Neuron (in vitro differentiated cells): Measurements from ENCODE around the gene IPO4.
"Not testable (repeated sequence)": the region's sequence is repeated elsewhere in the genome, so short reads cannot be mapped to it uniquely, and the experiment has no call there.

Experiments
- H2AFZ ChIP-seq: one replicate; pipeline ENCODE4 v1.6.1; 2013; ENCODE audit warnings: low read depth, mild to moderate bottlenecking, inconsistent platforms, low read length, moderate library complexity
- H3K27me3 ChIP-seq: one replicate; pipeline ENCODE4 v1.6.1; 2013; ENCODE audit warnings: low read length; ENCODE audit not compliant: insufficient read depth
- H3K36me3 ChIP-seq: one replicate; pipeline ENCODE4 v1.6.1; 2013; ENCODE audit warnings: low read length; ENCODE audit not compliant: insufficient read depth
- H3K4me1 ChIP-seq: one replicate; pipeline ENCODE4 v1.6.1; 2013; ENCODE audit warnings: low read length; ENCODE audit not compliant: insufficient read depth
- H3K4me3 ChIP-seq: 2 replicates; pipeline ENCODE4 v1.5.1; 2013; ENCODE audit warnings: mild to moderate bottlenecking, low read length, moderate library complexity
- H3K9me3 ChIP-seq: one replicate; pipeline ENCODE4 v1.6.1; 2013; ENCODE audit warnings: low read length

The IPO4 gene

GRCh38 chr14:24211311-24211710 is 22.7 kb upstream of the IPO4 start:
- Histone ChIP-seq H3K4me1 (peaks cover 18% of the 10 kb centered on the region), H3K9me3 (no peaks in the 10 kb centered on the region), H2AFZ (no peak overlapping the region), H3K36me3 (peaks cover 47% of the 10 kb centered on the region), H3K4me3 (no peak overlapping the region), H3K27me3 (no peaks in the 10 kb centered on the region)

- Histone ChIP-seq H3K36me3 (peaks cover 70% of the 10 kb centered on the region), H2AFZ (no peak overlapping the region), H3K4me1 (peaks cover 4% of the 10 kb centered on the region), H3K4me3 (no peak overlapping the region), H3K27me3 (no peaks in the 10 kb centered on the region), H3K9me3 (no peaks in the 10 kb centered on the region)
Measured at GRCh38 chr14:24207625-24208024, 19.0 kb upstream of the IPO4 start.

- H3K4me1 ChIP-seq: no peaks in the 10 kb centered on the region
- H3K36me3 ChIP-seq: peaks cover 70% of the 10 kb centered on the region
- H3K4me3 ChIP-seq: no peak overlapping the region
- H3K27me3 ChIP-seq: no peaks in the 10 kb centered on the region
- no peak overlapping the region for H2AFZ ChIP-seq
- H3K9me3 ChIP-seq: no peaks in the 10 kb centered on the region
Measured at GRCh38 chr14:24207104-24207551, 18.5 kb upstream of the IPO4 start.

- Histone ChIP-seq H3K4me3 (no peak overlapping the region), H3K4me1 (no peaks in the 10 kb centered on the region), H3K27me3 (no peaks in the 10 kb centered on the region), H2AFZ (no peak overlapping the region), H3K9me3 (peaks cover 3% of the 10 kb centered on the region), H3K36me3 (peaks cover 69% of the 10 kb centered on the region)
Measured at GRCh38 chr14:24206260-24207103, 17.9 kb upstream of the IPO4 start.

- Histone ChIP-seq H3K9me3 (peaks cover 4% of the 10 kb centered on the region), H3K4me1 (no peaks in the 10 kb centered on the region), H3K36me3 (peaks cover 56% of the 10 kb centered on the region), H3K4me3 (no peak overlapping the region), H3K27me3 (no peaks in the 10 kb centered on the region), H2AFZ (no peak overlapping the region)
Measured at GRCh38 chr14:24204163-24205146, 15.8 kb upstream of the IPO4 start.

GRCh38 chr14:24203249-24203886 is 14.8 kb upstream of the IPO4 start:
- not testable (repeated sequence) for H2AFZ ChIP-seq, H3K4me1 ChIP-seq, H3K9me3 ChIP-seq, H3K27me3 ChIP-seq, H3K4me3 ChIP-seq
- peaks cover 57% of the 10 kb centered on the region for H3K36me3 ChIP-seq

- not testable (repeated sequence) for H3K4me1 ChIP-seq, H2AFZ ChIP-seq, H3K27me3 ChIP-seq, H3K4me3 ChIP-seq, H3K9me3 ChIP-seq
- peaks cover 49% of the 10 kb centered on the region for H3K36me3 ChIP-seq
Measured at GRCh38 chr14:24202538-24202937, 13.9 kb upstream of the IPO4 start.

GRCh38 chr14:24198814-24199524 is 10.4 kb upstream of the IPO4 start:
- no peaks in the 10 kb centered on the region for H3K27me3 ChIP-seq
- peaks cover 4% of the 10 kb centered on the region for H3K9me3 ChIP-seq
- no peak overlapping the region for H2AFZ ChIP-seq
- H3K4me1 ChIP-seq: peaks cover 18% of the 10 kb centered on the region
- peaks cover 23% of the 10 kb centered on the region for H3K36me3 ChIP-seq
- no peak overlapping the region for H3K4me3 ChIP-seq

GRCh38 chr14:24197056-24197450 is 8.4 kb upstream of the IPO4 start:
- Histone ChIP-seq H2AFZ (no peak overlapping the region), H3K4me3 (peak overlapping the region; percentile 5), H3K9me3 (peaks cover 4% of the 10 kb centered on the region), H3K27me3 (no peaks in the 10 kb centered on the region), H3K4me1 (peaks cover 21% of the 10 kb centered on the region), H3K36me3 (peaks cover 30% of the 10 kb centered on the region)

- Histone ChIP-seq H2AFZ (peak overlapping the region; percentile 78), H3K36me3 (peaks cover 31% of the 10 kb centered on the region), H3K4me1 (peaks cover 21% of the 10 kb centered on the region), H3K4me3 (peak overlapping the region; percentile 77), H3K9me3 (peaks cover under 1% of the 10 kb centered on the region), H3K27me3 (no peaks in the 10 kb centered on the region)
Measured at GRCh38 chr14:24196071-24197055, 7.7 kb upstream of the IPO4 start.

- Histone ChIP-seq H2AFZ (peak within 1 kb of the TSS; percentile 78), H3K27me3 (no peaks in the 10 kb centered on the region)
Measured at GRCh38 chr14:24195186-24196070, 6.8 kb upstream of the IPO4 start, which contains the start of gene TM9SF1. Gene TM9SF1 (minus strand): TSS chr14:24195441. CDS start chr14:24195019, 422 bp downstream.

More at GRCh38 chr14:24195186-24196070, 6.8 kb upstream of the IPO4 start, which contains the start of gene TM9SF1:
- no peaks in the 10 kb centered on the region for H3K9me3 ChIP-seq
- H3K4me1 ChIP-seq: peaks cover 21% of the 10 kb centered on the region
- peak within 1 kb of the TSS; percentile 77 for H3K4me3 ChIP-seq
- H3K36me3 ChIP-seq: peaks cover 32% of the 10 kb centered on the region
